ENCODE measurements around the gene IER5. TPM values are rescaled to one million over a fixed set of nuclear protein-coding genes. Genes with fewer than 3 reads are reported as not detected.

The IER5 gene
- polyA plus RNA-seq, 1 experiment, result 16.9 TPM

DNA sequence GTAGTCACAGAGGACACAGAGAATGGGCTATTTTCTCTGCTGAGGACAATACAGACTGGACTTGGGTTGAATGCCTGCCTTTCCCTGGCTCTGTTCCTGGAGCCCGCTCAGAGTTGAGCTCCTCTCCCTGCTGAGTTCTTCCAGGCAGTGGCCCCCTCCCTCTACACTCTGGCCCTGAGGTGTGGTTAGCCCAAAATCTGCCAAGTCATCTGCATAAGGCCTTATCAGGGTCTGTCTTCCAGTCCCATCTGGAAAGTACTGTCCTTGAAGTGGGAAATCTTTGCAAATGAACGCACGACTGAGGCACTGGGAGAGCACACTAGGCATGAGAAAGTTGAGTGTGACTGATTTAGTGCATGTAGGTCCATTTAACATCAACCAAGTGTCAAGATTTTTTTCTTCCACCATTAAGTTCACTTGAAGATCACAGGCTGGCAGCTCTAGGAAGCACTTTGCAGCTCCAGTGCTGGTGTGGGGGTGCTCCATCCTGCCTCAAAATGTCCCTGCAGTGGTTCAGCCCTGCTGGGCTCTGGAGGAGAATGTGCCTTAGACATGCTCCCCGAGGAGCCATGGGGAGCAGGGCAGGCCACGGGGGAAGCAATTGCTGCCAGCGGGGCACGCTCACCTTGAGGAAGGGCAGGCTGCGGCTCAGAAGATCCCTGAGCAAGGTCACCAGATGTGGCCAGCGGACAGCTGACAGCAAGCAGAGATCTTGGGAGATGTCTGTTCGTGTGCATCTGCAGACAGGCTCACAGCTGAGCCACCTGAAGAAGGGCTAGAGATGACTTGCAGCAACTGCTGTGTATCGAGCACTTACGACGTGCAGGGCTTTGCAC is 41.5 kb downstream of the IER5 start:
- ChIA-PET POLR2A (no interaction called here), CTCF (interaction anchor here (1.5 to 1.6 kb wide), 2 partner anchors 12 kb away, joined by 3 read pairs; no protein-coding TSS in a partner anchor)
- DNase-seq (ENCODE audit: low read depth), result no peak
- H3K4me3 ChIP-seq (ENCODE audit: low read depth, low read length), result no peak overlapping the region
- TF ChIP-seq CTCF (IDR thresholded peaks at IDR 0.05; ENCODE audit: insufficient read depth, low read depth, low read length), result no peak
- no peaks in the 10 kb centered on the region for H3K27me3 ChIP-seq (ENCODE audit: control insufficient read depth, insufficient read depth, low read length)
- H3K36me3 ChIP-seq (ENCODE audit: control insufficient read depth, insufficient read depth, low read length), result no peaks in the 10 kb centered on the region

- no peak for TF ChIP-seq CTCF (IDR thresholded peaks at IDR 0.05; ENCODE audit: insufficient read depth, low read depth, low read length)
- DNase-seq (ENCODE audit: low read depth), result no peak
- Histone ChIP-seq H3K36me3 (ENCODE audit: control insufficient read depth, insufficient read depth, low read length) (no peaks in the 10 kb centered on the region), H3K27me3 (ENCODE audit: control insufficient read depth, insufficient read depth, low read length) (no peaks in the 10 kb centered on the region), H3K4me3 (ENCODE audit: low read depth, low read length) (no peak overlapping the region)
- POLR2A ChIA-PET, result no interaction called here
- CTCF ChIA-PET, result interaction anchor here (2.6 kb wide), 1 partner anchor 10 kb away, joined by 12 read pairs; no protein-coding TSS in a partner anchor
These were observed 42.9 kb downstream of the IER5 start for GRCh38 chr1:181131255-181131941.

DNA sequence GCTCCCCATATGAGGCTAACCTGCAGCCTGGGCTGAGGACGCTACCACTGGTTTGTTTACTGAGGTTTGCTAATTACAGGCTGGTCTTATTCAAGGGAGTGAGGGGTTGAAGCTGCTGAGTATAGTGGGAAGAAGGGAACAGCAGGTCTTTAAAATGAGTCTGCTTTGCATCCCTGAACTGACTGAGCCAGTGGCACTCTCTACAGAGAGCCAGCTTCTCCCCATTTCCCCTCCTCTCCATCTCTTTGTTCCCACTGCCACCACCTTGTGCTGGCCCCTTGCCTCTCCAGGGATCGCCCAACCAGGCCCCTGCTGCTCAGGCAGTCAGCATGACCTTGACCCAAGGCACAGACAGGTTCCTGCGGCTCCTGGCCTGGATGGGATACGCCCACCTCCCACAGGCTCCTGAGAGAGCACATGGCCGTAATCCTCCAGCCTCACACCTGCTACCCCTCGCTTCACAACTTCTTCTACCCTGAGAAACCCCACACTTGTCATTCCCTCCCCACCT is 45.0 kb downstream of the IER5 start:
- no peak overlapping the region for H3K4me3 ChIP-seq (ENCODE audit: low read depth, low read length)
- CTCF ChIA-PET, result interaction anchor here (0.8 to 2.6 kb wide), 2 partner anchors 8 to 618 kb away, joined by 4 to 12 read pairs; no protein-coding TSS in a partner anchor
- POLR2A ChIA-PET, result no interaction called here
- no peaks in the 10 kb centered on the region for H3K36me3 ChIP-seq (ENCODE audit: control insufficient read depth, insufficient read depth, low read length)
- DNase-seq (ENCODE audit: low read depth), result no peak
- no peak for TF ChIP-seq CTCF (IDR thresholded peaks at IDR 0.05; ENCODE audit: insufficient read depth, low read depth, low read length)
- no peaks in the 10 kb centered on the region for H3K27me3 ChIP-seq (ENCODE audit: control insufficient read depth, insufficient read depth, low read length)

GRCh38 chr1:181133969-181134418 is 45.5 kb downstream of the IER5 start:
- Histone ChIP-seq H3K36me3 (ENCODE audit: control insufficient read depth, insufficient read depth, low read length) (no peaks in the 10 kb centered on the region), H3K4me3 (ENCODE audit: low read depth, low read length) (no peak overlapping the region), H3K27me3 (ENCODE audit: control insufficient read depth, insufficient read depth, low read length) (no peaks in the 10 kb centered on the region)
- ChIA-PET POLR2A (no interaction called here), CTCF (interaction anchor here (2.4 kb wide), 1 partner anchor 36 kb away, joined by 12 read pairs; no protein-coding TSS in a partner anchor)
- no peak for DNase-seq (ENCODE audit: low read depth)
- TF ChIP-seq CTCF (IDR thresholded peaks at IDR 0.05; ENCODE audit: insufficient read depth, low read depth, low read length), result no peak

All from BJ (cell line).